KOPT-K1 (cell line): ENCODE data around the gene C9orf43.
A peak's percentile ranks its signal among the peaks of the same experiment; 100 is the strongest.
"Not testable (repeated sequence)": the region's sequence is repeated elsewhere in the genome, so short reads cannot be mapped to it uniquely, and the experiment has no call there.

ENCODE experiments used
- H3K27ac ChIP-seq: fragments of 200-600 bp; sonication (generic); 2 replicates; pipeline ENCODE4 v1.5.1; 2016; ENCODE audit warnings: antibody characterized with exemption, mild to moderate bottlenecking, low read depth, low read length; ENCODE audit not compliant: poor library complexity, severe bottlenecking
- H3K36me3 ChIP-seq: fragments of 200-600 bp; sonication (generic); 2 replicates; pipeline ENCODE4 v1.5.1; 2017; ENCODE audit warnings: antibody characterized with exemption, mild to moderate bottlenecking, low read length, moderate library complexity; ENCODE audit not compliant: insufficient read depth
- H3K9me3 ChIP-seq: fragments of 200-600 bp; sonication (generic); 2 replicates; pipeline ENCODE4 v1.5.1; 2017; ENCODE audit warnings: antibody characterized with exemption, low read length, mild to moderate bottlenecking; ENCODE audit not compliant: insufficient read depth, poor library complexity, severe bottlenecking

Gene C9orf43

GRCh38 chr9:113376634-113377567 lies 33.6 kb upstream of the C9orf43 start, which contains the start of gene HDHD3:
Gene HDHD3 (minus strand): TSS chr9:113376986. CDS start chr9:113374354, 2,632 bp downstream.
- Histone ChIP-seq H3K27ac (peak within 1 kb of the TSS; percentile 65), H3K9me3 (no peaks in the 10 kb centered on the region)

GRCh38 chr9:113379094-113379828 lies 31.3 kb upstream of the C9orf43 start:
- H3K27ac ChIP-seq, result not testable (repeated sequence)

More at GRCh38 chr9:113376634-113377567, 33.6 kb upstream of the C9orf43 start, which contains the start of gene HDHD3:
- peaks cover 26% of the 10 kb centered on the region for H3K36me3 ChIP-seq

GRCh38 chr9:113379829-113380210 lies 30.7 kb upstream of the C9orf43 start:
- not testable (repeated sequence) for H3K27ac ChIP-seq, H3K9me3 ChIP-seq, H3K36me3 ChIP-seq

More at GRCh38 chr9:113379094-113379828, 31.3 kb upstream of the C9orf43 start:
- not testable (repeated sequence) for H3K36me3 ChIP-seq, H3K9me3 ChIP-seq

GRCh38 chr9:113380869-113381378 lies 29.6 kb upstream of the C9orf43 start:
- no peak overlapping the region for H3K27ac ChIP-seq
- no peaks in the 10 kb centered on the region for H3K36me3 ChIP-seq
- H3K9me3 ChIP-seq, result no peaks in the 10 kb centered on the region

GRCh38 chr9:113381441-113381840 lies 29.1 kb upstream of the C9orf43 start:
- H3K27ac ChIP-seq, H3K36me3 ChIP-seq, H3K9me3 ChIP-seq: not testable (repeated sequence)

- 0 out of 2 replicates have a peak, but pooled peaks cover under 1% of the 10 kb centered on the region for H3K36me3 ChIP-seq
- H3K9me3 ChIP-seq, result no peaks in the 10 kb centered on the region
- no peak overlapping the region for H3K27ac ChIP-seq
Measured at GRCh38 chr9:113381909-113382411, 28.6 kb upstream of the C9orf43 start.

- Histone ChIP-seq H3K27ac (peak overlapping the region; percentile 36), H3K36me3 (peaks cover 43% of the 10 kb centered on the region), H3K9me3 (no peaks in the 10 kb centered on the region)
Measured at GRCh38 chr9:113386571-113387393, 23.8 kb upstream of the C9orf43 start.

- H3K36me3 ChIP-seq, result peaks cover 51% of the 10 kb centered on the region
- peak overlapping the region; percentile 36 for H3K27ac ChIP-seq
- H3K9me3 ChIP-seq, result no peaks in the 10 kb centered on the region
Measured at GRCh38 chr9:113387560-113388230, 22.9 kb upstream of the C9orf43 start.

GRCh38 chr9:113388833-113389232 lies 21.7 kb upstream of the C9orf43 start:
- peaks cover 59% of the 10 kb centered on the region for H3K36me3 ChIP-seq
- no peaks in the 10 kb centered on the region for H3K9me3 ChIP-seq
- H3K27ac ChIP-seq, result peak overlapping the region; percentile 36

- H3K9me3 ChIP-seq, result no peaks in the 10 kb centered on the region
- no peak overlapping the region for H3K27ac ChIP-seq
- peaks cover 59% of the 10 kb centered on the region for H3K36me3 ChIP-seq
Measured at GRCh38 chr9:113389451-113389850, 21.1 kb upstream of the C9orf43 start.

GRCh38 chr9:113390192-113390960 lies 20.2 kb upstream of the C9orf43 start:
- H3K27ac ChIP-seq, result no peak overlapping the region
- H3K36me3 ChIP-seq, result peaks cover 59% of the 10 kb centered on the region
- H3K9me3 ChIP-seq, result no peaks in the 10 kb centered on the region

GRCh38 chr9:113391917-113392316 lies 18.6 kb upstream of the C9orf43 start:
- H3K36me3 ChIP-seq, result peaks cover 58% of the 10 kb centered on the region
- no peaks in the 10 kb centered on the region for H3K9me3 ChIP-seq
- no peak overlapping the region for H3K27ac ChIP-seq

GRCh38 chr9:113393281-113393680 lies 17.3 kb upstream of the C9orf43 start:
- H3K36me3 ChIP-seq, result peaks cover 50% of the 10 kb centered on the region

More at GRCh38 chr9:113393281-113393680, 17.3 kb upstream of the C9orf43 start:
- H3K9me3 ChIP-seq, result no peaks in the 10 kb centered on the region
- no peak overlapping the region for H3K27ac ChIP-seq
